Measurements from ENCODE around the gene GDF11.

GRCh38 chr12:55734595-55734994 is 8.3 kb upstream of the GDF11 start:
- TF ChIP-seq CTCF (IDR thresholded peaks at IDR 0.05) (no peak), POLR2A (IDR thresholded peaks at IDR 0.05) (no peak)

All from uterus (tissue), 2 donors.